Measurements from ENCODE around the gene LHFPL6.

DNA sequence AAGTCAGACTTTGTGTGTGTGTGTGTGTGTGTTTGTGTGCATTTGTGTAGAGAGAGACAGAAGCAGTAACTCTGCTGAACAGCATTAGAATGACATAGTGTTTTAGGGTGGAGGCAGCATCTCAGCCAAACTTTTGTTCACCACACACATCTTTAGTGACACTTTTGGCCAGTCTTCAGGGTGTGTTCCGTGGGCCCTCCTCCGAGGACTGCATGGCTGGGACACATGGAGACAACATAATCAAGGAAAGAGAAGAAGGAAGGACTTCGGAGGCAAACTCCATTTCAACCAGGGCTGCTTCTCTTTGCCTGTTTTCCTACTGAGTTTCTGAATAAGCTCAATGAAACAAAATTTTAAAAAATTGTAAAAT is 205.1 kb downstream of the LHFPL6 start:
- TF ChIP-seq, protein P1, sequence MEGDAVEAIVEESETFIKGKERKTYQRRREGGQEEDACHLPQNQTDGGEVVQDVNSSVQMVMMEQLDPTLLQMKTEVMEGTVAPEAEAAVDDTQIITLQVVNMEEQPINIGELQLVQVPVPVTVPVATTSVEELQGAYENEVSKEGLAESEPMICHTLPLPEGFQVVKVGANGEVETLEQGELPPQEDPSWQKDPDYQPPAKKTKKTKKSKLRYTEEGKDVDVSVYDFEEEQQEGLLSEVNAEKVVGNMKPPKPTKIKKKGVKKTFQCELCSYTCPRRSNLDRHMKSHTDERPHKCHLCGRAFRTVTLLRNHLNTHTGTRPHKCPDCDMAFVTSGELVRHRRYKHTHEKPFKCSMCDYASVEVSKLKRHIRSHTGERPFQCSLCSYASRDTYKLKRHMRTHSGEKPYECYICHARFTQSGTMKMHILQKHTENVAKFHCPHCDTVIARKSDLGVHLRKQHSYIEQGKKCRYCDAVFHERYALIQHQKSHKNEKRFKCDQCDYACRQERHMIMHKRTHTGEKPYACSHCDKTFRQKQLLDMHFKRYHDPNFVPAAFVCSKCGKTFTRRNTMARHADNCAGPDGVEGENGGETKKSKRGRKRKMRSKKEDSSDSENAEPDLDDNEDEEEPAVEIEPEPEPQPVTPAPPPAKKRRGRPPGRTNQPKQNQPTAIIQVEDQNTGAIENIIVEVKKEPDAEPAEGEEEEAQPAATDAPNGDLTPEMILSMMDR (IDR thresholded peaks at IDR 0.05), result no peak
- no peak for TF ChIP-seq POLR2A (IDR thresholded peaks at IDR 0.05)
